SK-N-DZ (cell line): ENCODE measurements around the gene GAL3ST3.
A peak's percentile ranks its signal among the peaks of the same experiment; 100 is the strongest.
"Not testable (repeated sequence)": the region's sequence is repeated elsewhere in the genome, so short reads cannot be mapped to it uniquely, and the experiment has no call there.

Source experiments
- DNase-seq: peaks from one replicate; pipeline ENCODE4 v3.0.0-alpha.2; 2015; ENCODE audit warnings: low spot score

GAL3ST3 gene

GRCh38 chr11:66013762-66014100, 35.2 kb downstream of the GAL3ST3 start:
- DNase-seq: no peak

- no peak for DNase-seq
These were observed 35.8 kb downstream of the GAL3ST3 start for GRCh38 chr11:66012946-66013761.

GRCh38 chr11:66012371-66012945, 36.5 kb downstream of the GAL3ST3 start:
- no peak for DNase-seq

- no peak for DNase-seq
These were observed 37.1 kb downstream of the GAL3ST3 start, which contains the start of gene CST6 for GRCh38 chr11:66011785-66012303. Gene CST6 (plus strand): TSS chr11:66012008. CDS start chr11:66012045, 37 bp downstream.

- DNase-seq: no peak
These were observed 37.6 kb downstream of the GAL3ST3 start for GRCh38 chr11:66011239-66011784.

GRCh38 chr11:66010036-66010435, 38.9 kb downstream of the GAL3ST3 start:
- DNase-seq: not testable (repeated sequence)

GRCh38 chr11:66008468-66009101, 40.4 kb downstream of the GAL3ST3 start:
- DNase-seq: no peak

- DNase-seq: no peak
These were observed 40.9 kb downstream of the GAL3ST3 start for GRCh38 chr11:66008095-66008467.

GRCh38 chr11:66007201-66007634, 41.7 kb downstream of the GAL3ST3 start:
- DNase-seq: no peak

- DNase-seq: no peak
These were observed 42.1 kb downstream of the GAL3ST3 start for GRCh38 chr11:66006891-66007176.

GRCh38 chr11:66006134-66006890, 42.6 kb downstream of the GAL3ST3 start:
- DNase-seq: no peak

GRCh38 chr11:66004186-66004585, 44.8 kb downstream of the GAL3ST3 start:
- DNase-seq: no peak

- no peak for DNase-seq
These were observed 45.7 kb downstream of the GAL3ST3 start for GRCh38 chr11:66003291-66003690.

GRCh38 chr11:66002648-66003225, 46.2 kb downstream of the GAL3ST3 start:
- no peak for DNase-seq

GRCh38 chr11:66001942-66002647, 46.9 kb downstream of the GAL3ST3 start, which contains the start of the genes BANF1 and EIF1AD:
Gene BANF1 (plus strand): TSS chr11:66002503. CDS start chr11:66003251, 748 bp downstream.
Gene EIF1AD (minus strand): TSS chr11:66002157. CDS start chr11:66000389, 1,768 bp downstream.
- DNase-seq: peak; percentile 98

GRCh38 chr11:65997286-65997685, 51.7 kb downstream of the GAL3ST3 start:
- DNase-seq: no peak

- no peak for DNase-seq
These were observed 56.9 kb downstream of the GAL3ST3 start for GRCh38 chr11:65992056-65992455.
